Thyroid gland (tissue), 4 donors: ENCODE results near the gene GMFB.

ENCODE experiments used
- CTCF ChIP-seq, 6 experiments: fragments of 200-600 bp in 3 of 6; fragments of 450-650 bp in 3 of 6; sonication (generic) in 3 of 6; IDR thresholded peaks; one replicate each; pipeline ENCODE4 v1.5.1; 2016 to 2019; ENCODE audit warnings: antibody characterized with exemption in 6 of 6, mild to moderate bottlenecking in 2 of 6, inconsistent platforms in 1 of 6, moderate library complexity in 1 of 6
- POLR2A ChIP-seq, 2 donors: fragments of 450-650 bp; IDR thresholded peaks; one replicate each; pipeline ENCODE4 v1.6.1; 2017; ENCODE audit warnings: antibody characterized with exemption in 2 of 2, mild to moderate bottlenecking in 2 of 2, moderate library complexity in 1 of 2

DNA sequence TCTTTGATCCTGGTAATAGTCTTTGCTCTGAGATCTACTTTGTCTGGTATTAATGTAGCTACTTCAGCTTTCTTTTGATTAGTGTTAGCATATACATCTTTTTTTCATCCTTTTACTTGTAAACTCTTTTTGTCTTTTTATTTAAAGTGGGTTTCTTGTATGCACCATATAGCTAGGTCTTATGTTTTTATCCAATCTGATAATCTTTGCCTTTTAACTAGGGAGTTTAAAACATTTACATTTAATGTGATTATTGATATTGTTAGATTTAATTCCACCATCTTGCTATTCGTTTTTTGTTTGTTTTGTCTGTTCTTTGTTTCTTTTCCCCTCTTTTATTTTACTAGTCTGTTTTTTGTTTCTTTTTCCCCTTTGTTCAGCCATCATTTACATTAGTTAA, 26.9 kb upstream of the GMFB start:
- TF ChIP-seq CTCF (IDR thresholded peaks at IDR 0.05) (no peak), POLR2A (IDR thresholded peaks at IDR 0.05) (no peak)
